Stomach (tissue), 4 donors: ENCODE results near the gene FBRSL1.

Experiments used
- POLR2AphosphoS5 ChIP-seq, 3 donors: sonication (generic); formaldehyde crosslinking; IDR thresholded peaks; one replicate each; pipeline ENCODE4 v1.6.1; 2016; ENCODE audit warnings: antibody characterized with exemption in 3 of 3
- TF ChIP-seq, protein P1 (sequence below), 7 experiments: fragments of 450-650 bp in 4 of 7; fragments of 200-600 bp in 3 of 7; sonication (generic) in 3 of 7; IDR thresholded peaks; one replicate each; pipeline ENCODE4 v1.5.1; 2016 to 2019; ENCODE audit warnings: antibody characterized with exemption in 7 of 7, control low read depth in 2 of 7, mild to moderate bottlenecking in 1 of 7

DNA sequence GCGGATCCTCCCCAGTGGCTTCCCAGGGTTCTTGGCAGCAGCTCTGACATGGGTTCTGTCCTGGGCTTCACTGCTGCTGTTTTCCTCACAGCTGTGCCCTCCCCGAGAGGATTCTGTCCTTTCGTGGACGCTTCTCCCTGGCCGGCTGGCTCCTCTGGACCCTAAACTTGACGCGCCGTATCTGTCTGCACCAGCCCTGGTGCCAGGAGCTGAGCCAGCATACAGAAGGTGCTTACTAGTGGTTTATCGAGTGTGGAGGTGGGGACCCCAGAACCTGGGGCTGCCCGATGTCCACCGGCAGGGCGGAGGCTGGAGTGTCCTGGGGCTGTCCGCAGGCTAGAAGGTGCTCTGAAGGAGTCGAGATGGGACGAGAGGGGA, 17.2 kb downstream of the FBRSL1 start:
- TF ChIP-seq, protein P1, sequence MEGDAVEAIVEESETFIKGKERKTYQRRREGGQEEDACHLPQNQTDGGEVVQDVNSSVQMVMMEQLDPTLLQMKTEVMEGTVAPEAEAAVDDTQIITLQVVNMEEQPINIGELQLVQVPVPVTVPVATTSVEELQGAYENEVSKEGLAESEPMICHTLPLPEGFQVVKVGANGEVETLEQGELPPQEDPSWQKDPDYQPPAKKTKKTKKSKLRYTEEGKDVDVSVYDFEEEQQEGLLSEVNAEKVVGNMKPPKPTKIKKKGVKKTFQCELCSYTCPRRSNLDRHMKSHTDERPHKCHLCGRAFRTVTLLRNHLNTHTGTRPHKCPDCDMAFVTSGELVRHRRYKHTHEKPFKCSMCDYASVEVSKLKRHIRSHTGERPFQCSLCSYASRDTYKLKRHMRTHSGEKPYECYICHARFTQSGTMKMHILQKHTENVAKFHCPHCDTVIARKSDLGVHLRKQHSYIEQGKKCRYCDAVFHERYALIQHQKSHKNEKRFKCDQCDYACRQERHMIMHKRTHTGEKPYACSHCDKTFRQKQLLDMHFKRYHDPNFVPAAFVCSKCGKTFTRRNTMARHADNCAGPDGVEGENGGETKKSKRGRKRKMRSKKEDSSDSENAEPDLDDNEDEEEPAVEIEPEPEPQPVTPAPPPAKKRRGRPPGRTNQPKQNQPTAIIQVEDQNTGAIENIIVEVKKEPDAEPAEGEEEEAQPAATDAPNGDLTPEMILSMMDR (IDR thresholded peaks at IDR 0.05), result no peak
- TF ChIP-seq POLR2AphosphoS5 (IDR thresholded peaks at IDR 0.05), result no peak
